ENCODE results near the gene PHF12.

PHF12 gene

GRCh38 chr17:28961391-28961790, 10.1 kb upstream of the PHF12 start:
- no peak overlapping the region for H3K4me3 ChIP-seq (ENCODE audit: low read depth, low read length)
- peaks cover 3% of the 10 kb centered on the region; the same call in 1 of the 2 replicates for H3K4me1 ChIP-seq (ENCODE audit: control insufficient read depth, insufficient read depth, low read length)
- H3K9ac ChIP-seq (ENCODE audit: low read length) = no peak overlapping the region
- no peaks in the 10 kb centered on the region for H3K27me3 ChIP-seq (ENCODE audit: control insufficient read depth, insufficient read depth, low read length)
- no peaks in the 10 kb centered on the region for H3K9me3 ChIP-seq (ENCODE audit: control insufficient read depth, insufficient read depth, low read depth, low read length)
- H3K36me3 ChIP-seq (ENCODE audit: control insufficient read depth, insufficient read depth, low read length) = no peaks in the 10 kb centered on the region
- H3K27ac ChIP-seq (ENCODE audit: low read depth, low read length) = no peak overlapping the region

- H3K4me3 ChIP-seq (ENCODE audit: low read depth, low read length) = no peak overlapping the region
- no peaks in the 10 kb centered on the region for H3K27me3 ChIP-seq (ENCODE audit: control insufficient read depth, insufficient read depth, low read length)
- peaks cover 6% of the 10 kb centered on the region for H3K4me1 ChIP-seq (ENCODE audit: control insufficient read depth, insufficient read depth, low read length)
- H3K9me3 ChIP-seq (ENCODE audit: control insufficient read depth, insufficient read depth, low read depth, low read length) = no peaks in the 10 kb centered on the region
- no peaks in the 10 kb centered on the region for H3K36me3 ChIP-seq (ENCODE audit: control insufficient read depth, insufficient read depth, low read length)
- H3K27ac ChIP-seq (ENCODE audit: low read depth, low read length) = no peak overlapping the region
- no peak overlapping the region for H3K9ac ChIP-seq (ENCODE audit: low read length)
Observed at GRCh38 chr17:28960256-28961061, 9.1 kb upstream of the PHF12 start.

DNA sequence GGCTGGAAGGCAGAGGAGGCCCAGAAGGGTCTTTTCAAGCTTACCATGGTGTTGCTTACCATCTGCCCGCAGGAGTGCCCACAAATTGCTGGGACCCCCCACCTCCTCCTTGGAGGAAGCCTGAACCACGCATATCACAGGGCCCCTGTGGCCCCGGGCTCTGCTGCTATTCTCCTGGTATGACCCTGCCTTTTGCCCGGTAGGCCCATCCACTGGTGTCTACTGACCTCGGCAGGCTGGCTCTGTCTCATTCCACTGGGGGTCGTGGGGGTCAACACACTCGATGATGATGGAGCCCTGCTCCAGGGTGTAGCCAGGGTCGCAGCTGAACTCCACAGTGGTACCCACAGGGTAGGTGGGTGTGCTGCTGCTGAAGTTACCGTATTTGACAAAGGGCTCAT, 8.2 kb upstream of the PHF12 start:
- Histone ChIP-seq H3K4me1 (ENCODE audit: control insufficient read depth, insufficient read depth, low read length) (peaks cover 6% of the 10 kb centered on the region), H3K9me3 (ENCODE audit: control insufficient read depth, insufficient read depth, low read depth, low read length) (no peaks in the 10 kb centered on the region), H3K36me3 (ENCODE audit: control insufficient read depth, insufficient read depth, low read length) (no peaks in the 10 kb centered on the region), H3K27me3 (ENCODE audit: control insufficient read depth, insufficient read depth, low read length) (no peaks in the 10 kb centered on the region), H3K4me3 (ENCODE audit: low read depth, low read length) (no peak overlapping the region), H3K27ac (ENCODE audit: low read depth, low read length) (no peak overlapping the region), H3K9ac (ENCODE audit: low read length) (no peak overlapping the region)

DNA sequence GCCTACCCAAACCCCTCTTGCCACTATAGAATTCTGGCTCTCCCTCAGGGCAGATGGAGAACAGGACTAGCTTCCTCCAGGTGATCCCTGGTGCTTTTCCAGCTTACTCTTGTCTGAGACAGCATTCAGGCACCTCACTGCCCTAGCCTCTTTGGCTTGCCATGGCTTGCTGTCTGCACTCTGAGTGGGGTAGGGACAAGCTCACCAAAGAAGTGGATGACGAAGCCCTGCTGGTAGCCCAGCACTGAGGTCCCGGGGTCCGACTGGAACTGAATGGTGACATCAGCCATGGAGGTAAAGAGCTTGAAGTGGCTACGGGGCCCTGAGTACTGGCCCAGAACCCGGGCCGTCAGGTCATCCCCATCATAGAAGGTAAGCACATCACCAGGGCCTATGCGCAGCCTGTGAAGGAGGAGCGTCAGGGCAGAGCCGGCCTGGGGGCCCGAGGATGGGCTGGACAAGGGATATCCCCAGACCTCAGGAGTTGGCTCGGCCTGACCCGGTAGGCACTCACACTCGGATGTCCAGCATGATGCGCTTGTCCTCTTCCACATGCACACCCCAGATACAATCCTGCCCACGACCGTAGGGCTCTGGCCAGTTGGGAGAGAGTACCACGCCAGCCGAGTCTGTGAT, 7.6 kb upstream of the PHF12 start:
- H3K27ac ChIP-seq (ENCODE audit: low read depth, low read length) = no peak overlapping the region
- H3K27me3 ChIP-seq (ENCODE audit: control insufficient read depth, insufficient read depth, low read length) = no peaks in the 10 kb centered on the region
- H3K36me3 ChIP-seq (ENCODE audit: control insufficient read depth, insufficient read depth, low read length) = no peaks in the 10 kb centered on the region
- no peaks in the 10 kb centered on the region for H3K9me3 ChIP-seq (ENCODE audit: control insufficient read depth, insufficient read depth, low read depth, low read length)
- H3K4me3 ChIP-seq (ENCODE audit: low read depth, low read length) = no peak overlapping the region
- peaks cover 6% of the 10 kb centered on the region for H3K4me1 ChIP-seq (ENCODE audit: control insufficient read depth, insufficient read depth, low read length)
- no peak overlapping the region for H3K9ac ChIP-seq (ENCODE audit: low read length)

- Histone ChIP-seq H3K36me3 (ENCODE audit: control insufficient read depth, insufficient read depth, low read length) (no peaks in the 10 kb centered on the region), H3K4me1 (ENCODE audit: control insufficient read depth, insufficient read depth, low read length) (peaks cover 6% of the 10 kb centered on the region), H3K27me3 (ENCODE audit: control insufficient read depth, insufficient read depth, low read length) (no peaks in the 10 kb centered on the region), H3K9me3 (ENCODE audit: control insufficient read depth, insufficient read depth, low read depth, low read length) (no peaks in the 10 kb centered on the region), H3K9ac (ENCODE audit: low read length) (no peak overlapping the region), H3K4me3 (ENCODE audit: low read depth, low read length) (no peak overlapping the region), H3K27ac (ENCODE audit: low read depth, low read length) (no peak overlapping the region)
Observed at GRCh38 chr17:28957992-28958355, 6.7 kb upstream of the PHF12 start.

DNA sequence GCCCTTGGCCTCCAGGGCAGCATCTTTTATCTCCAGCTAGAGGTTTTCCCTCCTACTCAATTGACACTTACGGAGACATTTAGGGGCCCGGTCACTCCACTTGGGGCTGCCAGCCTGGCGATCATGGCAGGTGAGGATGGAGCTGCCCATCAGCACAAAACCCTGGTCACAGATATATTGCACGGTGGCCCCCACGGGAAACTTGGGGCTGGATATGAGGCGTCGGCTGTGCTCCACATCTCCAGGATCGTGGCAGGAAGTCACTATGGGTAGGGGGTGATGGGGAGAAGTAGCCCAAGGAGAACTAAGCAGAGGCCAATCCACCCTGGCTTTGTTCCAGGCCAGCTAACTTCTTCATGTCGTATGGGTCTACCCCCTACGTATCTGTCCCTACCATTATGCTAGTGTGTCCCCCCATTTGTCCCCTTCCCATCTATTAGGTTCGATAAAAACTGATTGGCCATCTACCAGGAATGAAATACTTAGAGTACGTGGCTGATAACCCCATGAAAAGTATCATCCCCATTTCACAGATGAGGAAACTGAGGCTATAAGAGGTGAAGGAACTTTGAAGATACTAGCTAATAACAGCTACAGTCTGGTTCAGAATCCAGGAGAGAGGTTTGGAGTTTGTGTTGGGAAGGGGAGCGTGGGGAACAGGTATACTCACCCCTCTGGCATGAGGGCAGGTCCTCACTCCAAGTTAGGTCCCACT, 6.1 kb upstream of the PHF12 start:
- Histone ChIP-seq H3K9me3 (ENCODE audit: control insufficient read depth, insufficient read depth, low read depth, low read length) (no peaks in the 10 kb centered on the region), H3K27ac (ENCODE audit: low read depth, low read length) (no peak overlapping the region), H3K4me3 (ENCODE audit: low read depth, low read length) (no peak overlapping the region), H3K27me3 (ENCODE audit: control insufficient read depth, insufficient read depth, low read length) (no peaks in the 10 kb centered on the region), H3K4me1 (ENCODE audit: control insufficient read depth, insufficient read depth, low read length) (peaks cover 11% of the 10 kb centered on the region), H3K9ac (ENCODE audit: low read length) (no peak overlapping the region), H3K36me3 (ENCODE audit: control insufficient read depth, insufficient read depth, low read length) (no peaks in the 10 kb centered on the region)

GRCh38 chr17:28956861-28957260, 5.5 kb upstream of the PHF12 start:
- H3K9me3 ChIP-seq (ENCODE audit: control insufficient read depth, insufficient read depth, low read depth, low read length) = no peaks in the 10 kb centered on the region
- H3K27ac ChIP-seq (ENCODE audit: low read depth, low read length) = no peak overlapping the region
- peaks cover 11% of the 10 kb centered on the region for H3K4me1 ChIP-seq (ENCODE audit: control insufficient read depth, insufficient read depth, low read length)
- H3K4me3 ChIP-seq (ENCODE audit: low read depth, low read length) = no peak overlapping the region
- H3K9ac ChIP-seq (ENCODE audit: low read length) = no peak overlapping the region
- no peaks in the 10 kb centered on the region for H3K27me3 ChIP-seq (ENCODE audit: control insufficient read depth, insufficient read depth, low read length)
- no peaks in the 10 kb centered on the region for H3K36me3 ChIP-seq (ENCODE audit: control insufficient read depth, insufficient read depth, low read length)

GRCh38 chr17:28956112-28956511, 4.8 kb upstream of the PHF12 start:
- no peaks in the 10 kb centered on the region for H3K36me3 ChIP-seq (ENCODE audit: control insufficient read depth, insufficient read depth, low read length)
- H3K4me1 ChIP-seq (ENCODE audit: control insufficient read depth, insufficient read depth, low read length) = peaks cover 11% of the 10 kb centered on the region
- H3K27ac ChIP-seq (ENCODE audit: low read depth, low read length) = no peak overlapping the region
- no peaks in the 10 kb centered on the region for H3K27me3 ChIP-seq (ENCODE audit: control insufficient read depth, insufficient read depth, low read length)
- no peak overlapping the region for H3K9ac ChIP-seq (ENCODE audit: low read length)
- no peak overlapping the region for H3K4me3 ChIP-seq (ENCODE audit: low read depth, low read length)
- H3K9me3 ChIP-seq (ENCODE audit: control insufficient read depth, insufficient read depth, low read depth, low read length) = no peaks in the 10 kb centered on the region

DNA sequence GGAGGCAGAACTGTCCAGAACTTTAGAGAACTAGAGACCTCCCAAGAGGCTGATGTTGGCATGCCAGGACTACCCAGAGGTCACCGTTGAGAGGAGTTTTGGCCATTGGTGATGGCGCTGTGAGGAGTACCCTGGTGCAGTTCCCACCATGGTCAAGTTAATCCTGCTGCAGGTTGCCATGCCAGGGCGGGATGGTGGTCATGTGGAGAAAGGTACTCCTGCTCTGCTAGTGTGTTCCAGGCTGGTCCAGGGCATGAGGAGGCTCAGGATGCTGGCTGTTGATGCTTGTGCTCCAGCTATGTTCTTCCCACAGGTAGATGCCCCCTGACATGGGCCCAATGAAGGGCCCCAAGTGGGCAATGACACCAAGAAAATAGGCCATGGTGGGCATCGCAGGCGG, 4.1 kb upstream of the PHF12 start:
- Histone ChIP-seq H3K4me3 (ENCODE audit: low read depth, low read length) (no peak overlapping the region), H3K9me3 (ENCODE audit: control insufficient read depth, insufficient read depth, low read depth, low read length) (no peaks in the 10 kb centered on the region), H3K9ac (ENCODE audit: low read length) (no peak overlapping the region), H3K4me1 (ENCODE audit: control insufficient read depth, insufficient read depth, low read length) (peaks cover 11% of the 10 kb centered on the region), H3K36me3 (ENCODE audit: control insufficient read depth, insufficient read depth, low read length) (no peaks in the 10 kb centered on the region), H3K27me3 (ENCODE audit: control insufficient read depth, insufficient read depth, low read length) (no peaks in the 10 kb centered on the region), H3K27ac (ENCODE audit: low read depth, low read length) (no peak overlapping the region)

- Histone ChIP-seq H3K27me3 (ENCODE audit: control insufficient read depth, insufficient read depth, low read length) (no peaks in the 10 kb centered on the region), H3K4me1 (ENCODE audit: control insufficient read depth, insufficient read depth, low read length) (peaks cover 11% of the 10 kb centered on the region), H3K4me3 (ENCODE audit: low read depth, low read length) (no peak overlapping the region), H3K36me3 (ENCODE audit: control insufficient read depth, insufficient read depth, low read length) (no peaks in the 10 kb centered on the region), H3K9me3 (ENCODE audit: control insufficient read depth, insufficient read depth, low read depth, low read length) (no peaks in the 10 kb centered on the region), H3K9ac (ENCODE audit: low read length) (no peak overlapping the region), H3K27ac (ENCODE audit: low read depth, low read length) (no peak overlapping the region)
Observed at GRCh38 chr17:28954886-28955285, 3.6 kb upstream of the PHF12 start.

DNA sequence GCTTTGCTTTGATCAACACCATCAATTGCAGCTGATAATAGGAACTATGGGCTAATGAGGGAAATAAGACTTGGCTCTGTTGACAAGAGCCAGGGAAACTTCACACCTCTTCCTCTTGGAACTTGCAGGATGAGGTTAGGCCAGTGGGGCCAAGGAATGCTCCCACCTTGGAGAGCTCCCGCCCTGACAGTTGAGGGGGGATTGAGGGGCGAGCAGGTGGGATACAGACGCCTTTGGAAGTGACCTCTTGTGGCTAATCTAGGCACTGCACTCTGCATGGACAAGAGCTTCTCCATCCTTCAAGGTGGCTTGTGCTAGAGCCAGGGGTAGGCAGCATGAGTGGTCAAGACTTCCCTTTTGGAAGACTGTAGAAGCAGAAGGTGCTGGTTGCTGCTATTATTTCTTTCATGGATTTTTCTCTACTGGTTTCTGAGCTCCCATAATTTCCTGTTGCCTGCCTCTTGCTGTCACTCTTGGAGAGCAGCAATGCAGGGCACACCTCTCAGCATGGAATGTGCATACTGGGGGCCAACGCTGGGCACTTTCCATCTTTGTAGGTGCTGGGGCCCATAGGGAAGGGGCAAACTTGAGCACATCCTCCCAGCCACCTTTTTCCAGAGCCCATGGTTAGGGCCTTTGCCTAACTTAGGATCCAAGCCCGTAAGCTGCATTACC, 2.3 kb upstream of the PHF12 start:
- Histone ChIP-seq H3K27ac (ENCODE audit: low read depth, low read length) (no peak overlapping the region), H3K27me3 (ENCODE audit: control insufficient read depth, insufficient read depth, low read length) (no peaks in the 10 kb centered on the region), H3K9ac (ENCODE audit: low read length) (no peak overlapping the region)

More for the DNA sequence above, 2.3 kb upstream of the PHF12 start:
- H3K9me3 ChIP-seq (ENCODE audit: control insufficient read depth, insufficient read depth, low read depth, low read length) = no peaks in the 10 kb centered on the region
- peaks cover 11% of the 10 kb centered on the region for H3K4me1 ChIP-seq (ENCODE audit: control insufficient read depth, insufficient read depth, low read length)
- no peak overlapping the region for H3K4me3 ChIP-seq (ENCODE audit: low read depth, low read length)
- H3K36me3 ChIP-seq (ENCODE audit: control insufficient read depth, insufficient read depth, low read length) = no peaks in the 10 kb centered on the region

Data from HUES6 (cell line).